GM23338 (cell line): ENCODE results near the gene RPN1. TPM values are rescaled to one million over a fixed set of nuclear protein-coding genes. Genes with fewer than 3 reads are reported as not detected.
"Not testable (repeated sequence)": the region's sequence is repeated elsewhere in the genome, so short reads cannot be mapped to it uniquely, and the experiment has no call there.

Experiments
- ATAC-seq: fragments of 200-7000 bp; cut with Tn5 transposase; 3 replicates; pipeline ENCODE4 v1.9.1; 2020
- DNase-seq: peaks from one replicate; pipeline ENCODE4 v3.0.0-alpha.2; 2015; ENCODE audit warnings: low spot score
- H2AFZ ChIP-seq: fragments of 200-600 bp; sonication (generic); 2 replicates; pipeline ENCODE4 v1.8.0; 2016; ENCODE audit warnings: antibody characterized with exemption, mild to moderate bottlenecking, moderate library complexity
- H3F3A ChIP-seq: fragments of 200-600 bp; sonication (generic); replicated peaks from 2 replicates; pipeline ENCODE4 v1.8.0; 2017; ENCODE audit warnings: antibody characterized with exemption, mixed run types, low read depth
- H3K27ac ChIP-seq: fragments of 200-600 bp; sonication (generic); 2 replicates; pipeline ENCODE4 v1.6.1; 2016; ENCODE audit warnings: low read depth
- H3K27me3 ChIP-seq: fragments of 200-600 bp; sonication (generic); 2 replicates; pipeline ENCODE4 v1.8.0; 2016; ENCODE audit warnings: mild to moderate bottlenecking, mixed run types, moderate library complexity; ENCODE audit not compliant: insufficient read depth
- H3K36me3 ChIP-seq: fragments of 200-600 bp; sonication (generic); 2 replicates; pipeline ENCODE4 v1.8.0; 2016; ENCODE audit warnings: mild to moderate bottlenecking; ENCODE audit not compliant: insufficient read depth
- H3K4me1 ChIP-seq: fragments of 200-600 bp; sonication (generic); 2 replicates; pipeline ENCODE4 v1.8.0; 2016; ENCODE audit warnings: mild to moderate bottlenecking, moderate library complexity; ENCODE audit not compliant: insufficient read depth
- H3K4me2 ChIP-seq: fragments of 200-600 bp; sonication (generic); 2 replicates; pipeline ENCODE4 v1.7.1; 2017; ENCODE audit warnings: mixed run types
- H3K4me3 ChIP-seq: fragments of 200-600 bp; sonication (generic); 2 replicates; pipeline ENCODE4 v1.6.1; 2016; ENCODE audit warnings: mixed run types
- H3K79me2 ChIP-seq: fragments of 200-600 bp; sonication (generic); replicated peaks from 2 replicates; pipeline ENCODE4 v1.8.0; 2017; ENCODE audit warnings: mild to moderate bottlenecking; ENCODE audit not compliant: insufficient read depth
- H3K9me2 ChIP-seq: fragments of 200-600 bp; sonication (generic); 2 replicates; pipeline ENCODE4 v1.8.0; 2017; ENCODE audit not compliant: insufficient read depth
- H4K20me1 ChIP-seq: fragments of 200-600 bp; sonication (generic); replicated peaks from 2 replicates; pipeline ENCODE4 v1.8.0; 2017; ENCODE audit warnings: mild to moderate bottlenecking; ENCODE audit not compliant: insufficient read depth
- H3K27ac Mint-ChIP-seq: 2 replicates; pipeline ENCODE4 v1.8.0; 2020; ENCODE audit warnings: inconsistent platforms, mild to moderate bottlenecking, moderate library complexity, mixed read lengths
- H3K27me3 Mint-ChIP-seq: 3 replicates; pipeline ENCODE4 v1.8.0; 2022; ENCODE audit warnings: low read depth, mild to moderate bottlenecking, moderate library complexity, mixed read lengths, inconsistent platforms; ENCODE audit not compliant: insufficient read depth, poor library complexity
- H3K36me3 Mint-ChIP-seq: 3 replicates; pipeline ENCODE4 v1.8.0; 2021; ENCODE audit warnings: low read depth, mild to moderate bottlenecking, inconsistent platforms, moderate library complexity, mixed read lengths
- H3K4me1 Mint-ChIP-seq: 3 replicates; pipeline ENCODE4 v1.8.0; 2020; ENCODE audit warnings: mild to moderate bottlenecking, inconsistent platforms, mixed read lengths
- H3K4me3 Mint-ChIP-seq: 3 replicates; pipeline ENCODE4 v1.8.0; 2021; ENCODE audit warnings: moderate library complexity, mild to moderate bottlenecking, inconsistent platforms, mixed read lengths
- H3K9me3 Mint-ChIP-seq: 3 replicates; pipeline ENCODE4 v1.8.0; 2020; ENCODE audit warnings: moderate library complexity, mild to moderate bottlenecking, inconsistent platforms, mixed read lengths
- EZH2 ChIP-seq: fragments of 200-600 bp; sonication (generic); IDR thresholded peaks from one replicate; pipeline ENCODE4 v1.8.0; 2017; ENCODE audit warnings: antibody characterized with exemption, mild to moderate bottlenecking, low read depth; ENCODE audit not compliant: unreplicated experiment
- EZH2phosphoT487 ChIP-seq: fragments of 200-600 bp; sonication (generic); IDR thresholded peaks from one replicate; pipeline ENCODE4 v1.8.1; 2018; ENCODE audit warnings: antibody characterized with exemption; ENCODE audit not compliant: unreplicated experiment
- REST ChIP-seq: IDR thresholded peaks from one replicate; pipeline ENCODE4 v1.6.1; 2018; ENCODE audit warnings: antibody characterized with exemption; ENCODE audit not compliant: unreplicated experiment
- STAT1 ChIP-seq: IDR thresholded peaks from one replicate; pipeline ENCODE4 v1.6.1; 2016; ENCODE audit warnings: antibody characterized with exemption; ENCODE audit not compliant: unreplicated experiment
- ZNF114 ChIP-seq: fragments of 250-450 bp; sonication (Bioruptor Pico); IDR thresholded peaks from 2 replicates; pipeline ENCODE4 v1.5.0; 2020; ENCODE audit warnings: mild to moderate bottlenecking, moderate library complexity
- ZNF462 ChIP-seq: fragments of 250-450 bp; sonication (Bioruptor Pico); IDR thresholded peaks from 2 replicates; pipeline ENCODE4 v1.5.0; 2020; ENCODE audit warnings: mild to moderate bottlenecking, moderate library complexity
- polyA plus RNA-seq: library from polyadenylated mRNA; unstranded; fragments of >200 nt; fragmentation: Nextera tagmentation; extraction: Ambion mirVana; gene quantifications from 2 replicates; pipeline ENCODE4 v1.2.1, GENCODE V29; 2016
- total RNA-seq: library from RNA; depleted of rRNA; stranded (reverse); fragments of >200 nt; shearing (Covaris generic); gene quantifications from 2 replicates; pipeline ENCODE4 v1.2.3, GENCODE V29; 2014

Gene RPN1
- total and polyA plus RNA-seq, 2 experiments from 2014 or later: 111 to 231 TPM

- not testable (repeated sequence) for H3K27ac ChIP-seq, ATAC-seq, H3K4me1 ChIP-seq, H3K9me2 ChIP-seq, H3K27me3 ChIP-seq, H3K4me3 ChIP-seq, DNase-seq, H3K4me2 ChIP-seq, H3K79me2 ChIP-seq, H3K4me3 Mint-ChIP-seq, H3F3A ChIP-seq, H3K27ac Mint-ChIP-seq, H2AFZ ChIP-seq, H3K36me3 ChIP-seq, H4K20me1 ChIP-seq
- H3K36me3 Mint-ChIP-seq: peaks cover 11% of the 10 kb centered on the region
- H3K9me3 Mint-ChIP-seq: peaks cover 12% of the 10 kb centered on the region
- H3K4me1 Mint-ChIP-seq: peaks cover 11% of the 10 kb centered on the region
- peaks cover 12% of the 10 kb centered on the region for H3K27me3 Mint-ChIP-seq
These were observed 63.7 kb downstream of the RPN1 start for GRCh38 chr3:128586932-128587331.

- H3K27ac Mint-ChIP-seq, H2AFZ ChIP-seq, H3K4me1 ChIP-seq, ATAC-seq, H3K9me2 ChIP-seq, H4K20me1 ChIP-seq, H3K4me2 ChIP-seq, H3K27ac ChIP-seq, H3K4me3 Mint-ChIP-seq, H3K79me2 ChIP-seq, H3F3A ChIP-seq, DNase-seq, H3K36me3 ChIP-seq, H3K4me3 ChIP-seq, H3K27me3 ChIP-seq: not testable (repeated sequence)
- Mint-ChIP-seq H3K4me1 (peaks cover 13% of the 10 kb centered on the region), H3K27me3 (peaks cover 13% of the 10 kb centered on the region), H3K36me3 (peaks cover 11% of the 10 kb centered on the region), H3K9me3 (peaks cover 12% of the 10 kb centered on the region)
These were observed 64.2 kb downstream of the RPN1 start for GRCh38 chr3:128586391-128586790.

GRCh38 chr3:128585974-128586373, 64.6 kb downstream of the RPN1 start:
- Mint-ChIP-seq H3K4me1 (peaks cover 16% of the 10 kb centered on the region), H3K9me3 (peaks cover 14% of the 10 kb centered on the region), H3K36me3 (peaks cover 11% of the 10 kb centered on the region), H3K4me3 (no peak overlapping the region), H3K27ac (no peak overlapping the region; the same call in 1 of the 2 replicates), H3K27me3 (peaks cover 10% of the 10 kb centered on the region)
- Histone ChIP-seq H3F3A (no peaks in the 10 kb centered on the region), H3K36me3 (no peaks in the 10 kb centered on the region), H3K4me3 (no peak overlapping the region), H2AFZ (no peak overlapping the region), H3K27ac (no peak overlapping the region), H4K20me1 (no peaks in the 10 kb centered on the region), H3K9me2 (no peaks in the 10 kb centered on the region), H3K4me1 (0 out of 2 replicates have a peak, but pooled peaks cover 5% of the 10 kb centered on the region), H3K4me2 (no peak overlapping the region), H3K79me2 (no peaks in the 10 kb centered on the region), H3K27me3 (no peaks in the 10 kb centered on the region)
- DNase-seq: no peak
- ATAC-seq: no peak
- TF ChIP-seq REST (no peak), EZH2phosphoT487 (no peak), STAT1 (no peak), EZH2 (no peak), ZNF114 (CRISPR knock-in tag) (no peak), ZNF462 (CRISPR knock-in tag) (no peak)
